HG03575 (cell line): Measurements from ENCODE around the gene ALPI.
"Not testable (repeated sequence)": the region's sequence is repeated elsewhere in the genome, so short reads cannot be mapped to it uniquely, and the experiment has no call there.

ENCODE experiments used
- ATAC-seq: cut with Tn5 transposase; IDR thresholded peaks from one replicate; pipeline ENCODE4 v1.9.1; 2021; ENCODE audit not compliant: unreplicated experiment, insufficient number of reproducible peaks, low FRiP score; ENCODE audit errors: extremely low read depth

ALPI gene

DNA sequence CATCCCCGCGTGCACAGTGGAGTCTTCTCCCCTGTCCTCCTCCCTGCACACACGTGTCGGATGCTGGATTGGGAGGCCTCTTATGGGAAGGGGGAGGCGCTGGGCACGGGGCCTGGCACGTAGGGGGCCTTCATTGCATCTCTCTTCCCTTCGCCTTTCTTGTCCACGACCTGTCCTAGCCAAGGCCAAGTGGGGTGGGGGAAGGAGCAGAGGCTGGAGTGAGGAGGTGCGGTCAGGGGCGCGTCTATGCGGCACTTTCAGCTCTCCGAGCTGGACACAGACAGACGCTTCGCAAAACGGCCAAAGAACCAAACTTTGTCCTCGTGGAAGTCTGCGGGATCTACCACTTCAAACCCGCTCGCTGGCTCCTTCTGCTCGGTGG lies 35.9 kb upstream of the ALPI start:
- no peak for ATAC-seq

DNA sequence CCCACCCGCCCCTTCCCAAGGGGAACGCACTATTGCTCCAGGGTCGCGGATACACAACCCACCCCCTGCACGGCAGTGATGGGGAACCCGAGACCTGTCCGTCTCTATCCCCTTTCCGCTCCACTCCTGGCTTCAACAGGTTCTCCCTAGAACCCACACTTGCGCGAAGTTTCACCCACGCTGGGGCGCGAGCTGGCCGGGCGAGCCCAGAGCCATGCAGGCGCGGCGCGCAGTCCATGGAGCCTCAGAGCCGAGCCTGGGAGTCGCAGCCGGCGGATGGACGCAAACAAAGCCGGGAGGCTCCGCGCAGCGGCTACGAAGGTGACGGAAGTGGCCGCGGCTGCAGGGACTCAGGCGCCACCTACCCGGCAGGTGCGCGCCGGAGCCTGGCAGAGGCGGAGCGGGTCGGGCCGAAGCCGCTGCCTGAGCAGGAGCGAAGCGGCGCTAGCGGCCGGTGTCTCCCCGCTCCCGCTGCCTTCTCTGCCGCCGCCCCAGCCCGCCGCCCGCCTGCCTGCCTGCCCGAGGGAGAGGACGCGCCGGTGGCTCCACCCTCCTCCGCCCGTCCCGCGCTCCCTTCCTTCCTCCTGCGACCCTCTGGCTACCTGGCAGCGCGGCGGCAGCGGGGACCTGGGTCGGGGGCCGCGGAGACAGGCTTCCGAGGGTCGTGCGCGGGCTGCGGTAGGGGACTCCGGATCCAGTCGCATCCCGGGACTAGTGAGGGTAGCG lies 35.3 kb upstream of the ALPI start:
- no peak for ATAC-seq

DNA sequence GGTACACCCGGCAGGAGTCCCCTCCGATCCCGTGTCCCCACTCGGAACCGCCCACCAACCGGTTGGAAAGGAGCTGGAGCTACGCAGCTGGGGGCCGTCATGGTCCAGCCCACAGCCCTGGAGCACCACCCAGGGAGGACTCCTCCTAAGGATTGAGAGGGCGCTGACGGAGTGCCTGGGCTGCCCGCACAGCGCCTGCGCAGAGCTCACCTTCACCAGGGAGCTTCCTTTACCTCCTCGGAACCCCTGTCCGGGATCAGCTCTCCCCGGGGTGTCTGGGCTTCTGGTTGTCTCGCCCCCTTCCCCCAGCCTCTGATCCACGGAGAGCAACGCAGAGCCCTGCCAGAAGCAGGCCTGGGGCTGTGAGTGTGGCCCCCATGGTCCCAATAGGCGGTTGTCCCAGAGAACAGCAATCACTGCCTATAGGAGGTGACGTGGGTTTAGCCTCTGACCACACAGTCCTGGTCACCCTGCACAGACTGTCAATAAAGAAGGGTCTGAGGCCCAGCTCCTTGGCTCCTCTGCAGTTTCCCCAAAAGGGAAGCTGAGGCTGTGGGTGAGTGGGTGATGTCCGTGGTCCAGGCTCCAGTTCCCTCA lies 34.7 kb upstream of the ALPI start:
- ATAC-seq = no peak

DNA sequence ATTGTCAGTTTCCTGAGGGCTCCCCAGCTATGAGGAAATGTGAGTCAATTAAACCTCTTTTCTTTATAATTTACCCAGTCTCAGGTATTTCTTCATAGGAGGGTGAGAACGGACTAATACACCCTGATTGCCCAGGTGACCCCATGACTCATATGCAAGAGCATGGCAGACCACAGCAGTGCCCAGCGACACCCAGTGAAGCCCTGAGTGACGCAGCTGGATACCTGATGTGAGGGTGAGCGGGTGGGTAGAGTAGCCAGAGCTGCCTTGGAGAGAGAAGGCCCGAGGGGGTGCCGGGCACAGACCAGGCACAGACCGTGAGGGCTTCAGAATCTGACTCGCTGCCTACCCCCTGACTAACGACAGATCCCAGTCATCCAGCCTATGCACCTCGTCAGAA lies 33.9 kb upstream of the ALPI start:
- no peak for ATAC-seq

DNA sequence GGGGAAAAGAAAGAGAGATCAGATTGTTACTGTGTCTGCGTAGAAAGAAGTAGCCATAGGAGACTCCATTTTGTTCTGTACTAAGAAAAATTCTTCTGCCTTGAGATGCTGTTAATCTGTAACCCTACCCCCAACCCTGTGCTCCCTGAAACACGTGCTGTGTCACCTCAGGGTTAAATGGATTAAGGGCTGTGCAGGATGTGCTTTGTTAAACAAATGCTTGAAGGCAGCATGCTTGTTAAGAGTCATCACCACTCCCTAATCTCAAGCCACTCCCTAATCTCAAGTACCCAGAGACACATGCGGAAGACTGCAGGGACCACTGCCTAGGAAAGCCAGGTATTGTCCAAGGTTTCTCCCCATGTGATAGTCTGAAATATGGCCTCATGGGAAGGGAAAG lies 33.0 kb upstream of the ALPI start:
- ATAC-seq = not testable (repeated sequence)

DNA sequence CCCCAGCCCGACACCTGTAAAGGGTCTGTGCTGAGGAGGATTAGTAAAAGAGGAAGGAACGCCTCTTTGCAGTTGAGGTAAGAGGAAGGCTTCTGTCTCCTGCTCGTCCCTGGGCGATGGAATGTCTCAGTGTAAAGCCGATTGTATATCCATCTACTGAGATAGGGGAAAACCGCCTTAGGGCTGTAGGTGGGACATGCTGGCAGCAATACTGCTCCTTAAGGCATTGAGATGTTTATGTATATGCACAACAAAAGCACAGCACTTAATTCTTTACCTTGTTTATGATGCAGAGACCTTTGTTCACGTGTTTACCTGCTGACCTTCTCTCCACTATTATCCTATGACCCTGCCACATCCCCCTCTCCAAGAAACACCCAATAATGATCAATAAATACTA lies 32.5 kb upstream of the ALPI start:
- not testable (repeated sequence) for ATAC-seq

DNA sequence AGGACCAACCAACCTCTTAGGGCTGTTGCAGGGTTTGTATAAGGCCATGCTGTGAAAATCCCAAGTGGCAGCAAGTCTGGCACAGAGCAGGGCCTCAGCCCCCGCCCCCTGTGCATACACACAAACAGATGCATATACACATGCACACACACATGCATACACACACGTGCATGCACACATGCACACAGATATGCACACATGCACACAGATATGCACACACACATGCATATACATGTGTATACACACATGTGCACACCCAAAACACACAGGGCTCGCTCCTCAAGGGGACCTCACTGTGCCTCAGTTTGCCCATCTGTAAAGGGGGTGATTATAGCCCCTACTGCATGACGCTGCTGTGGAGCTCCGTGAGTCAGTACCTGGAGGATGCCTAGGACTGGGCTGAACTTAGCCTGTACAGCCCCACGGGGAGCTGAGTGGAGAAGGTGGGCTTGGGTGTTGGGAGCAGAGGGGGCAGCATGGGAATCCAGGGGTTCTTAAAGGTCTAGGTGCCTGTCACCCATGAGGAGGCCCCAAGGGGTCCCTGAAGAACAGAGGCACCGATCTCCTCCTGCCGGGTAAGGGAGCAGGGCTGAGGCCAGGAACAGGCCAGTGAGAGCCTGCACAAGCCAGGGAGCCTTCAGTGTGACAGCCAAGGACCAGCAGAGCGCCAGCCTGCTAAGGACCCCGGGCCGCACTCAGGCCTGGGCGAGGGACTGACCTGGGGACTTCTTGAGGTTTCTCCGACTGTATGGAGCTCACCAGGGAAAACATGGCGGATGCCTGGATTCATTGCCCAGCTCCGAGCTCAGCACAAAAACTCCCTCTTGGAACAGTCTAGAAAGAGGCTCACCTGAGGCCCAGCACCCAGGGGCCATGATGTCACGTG lies 24.0 kb upstream of the ALPI start:
- no peak for ATAC-seq

DNA sequence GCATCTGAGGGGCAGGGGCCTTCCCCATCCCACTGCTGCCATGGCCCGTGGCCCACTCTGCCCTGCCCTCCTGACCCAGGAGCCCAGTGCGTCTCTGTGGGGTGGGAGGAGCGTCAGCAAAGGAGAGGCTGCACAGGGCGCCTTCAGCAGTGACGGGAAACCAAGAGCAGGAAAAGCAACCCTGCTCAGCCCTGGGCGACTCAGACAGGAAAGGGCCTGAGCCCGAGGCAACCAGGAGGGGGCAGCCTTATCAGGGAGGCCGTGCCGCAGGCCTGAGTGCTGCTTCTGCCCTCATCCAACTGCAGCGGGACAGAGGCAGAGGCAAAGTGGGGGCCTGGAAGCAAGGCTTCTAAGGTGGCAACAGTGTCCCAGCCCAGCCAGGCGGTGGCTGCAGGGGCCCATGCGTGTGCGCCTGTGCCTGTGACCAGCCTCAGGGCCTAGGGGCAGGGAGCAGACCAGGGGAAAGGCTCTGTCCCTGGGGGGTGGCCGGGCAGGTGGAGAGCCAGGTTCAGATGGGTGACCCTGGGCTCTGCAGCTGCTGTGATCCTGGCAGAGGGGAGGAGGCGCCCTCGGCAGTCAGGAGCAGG lies 23.3 kb upstream of the ALPI start:
- ATAC-seq = no peak

DNA sequence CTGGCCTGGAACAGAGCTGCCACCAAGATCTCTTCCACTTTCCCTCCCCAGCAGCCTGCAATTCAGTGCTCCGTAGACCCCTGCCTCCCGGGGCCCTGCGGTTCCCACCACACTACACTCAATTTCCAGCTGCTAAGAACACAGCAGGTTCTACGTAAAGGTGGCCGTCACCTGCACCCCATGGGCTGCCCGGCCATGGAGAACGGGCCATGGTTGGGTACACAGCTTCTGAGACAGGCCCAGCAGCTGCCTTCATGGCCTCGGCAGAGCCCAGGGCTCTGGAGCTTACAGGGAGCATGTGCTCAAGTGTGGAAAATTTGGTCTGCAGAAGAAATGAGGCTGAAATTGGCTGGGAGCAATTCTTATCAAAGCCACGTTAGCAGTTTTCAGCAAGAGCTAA lies 22.3 kb upstream of the ALPI start:
- not testable (repeated sequence) for ATAC-seq

DNA sequence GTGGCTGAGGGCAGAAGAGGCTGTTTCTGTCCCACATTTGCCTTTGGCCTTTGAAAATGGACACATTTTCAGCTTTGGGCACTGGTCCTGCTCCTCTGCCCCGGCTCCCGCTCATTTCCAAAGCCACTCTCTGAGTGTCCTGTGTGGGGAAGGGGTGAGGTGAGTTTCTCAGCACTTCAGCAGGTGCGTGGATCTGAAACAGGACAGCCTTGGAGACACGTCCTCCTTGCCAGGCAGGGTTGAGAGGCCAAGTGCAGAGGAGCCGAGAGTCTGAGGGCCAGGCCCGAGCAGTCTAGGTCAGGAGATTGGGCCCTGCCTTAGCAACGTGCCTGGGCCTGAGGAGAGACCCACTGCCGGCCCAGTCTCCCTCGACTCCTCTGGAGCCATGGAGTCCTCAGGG lies 21.9 kb upstream of the ALPI start:
- no peak for ATAC-seq

DNA sequence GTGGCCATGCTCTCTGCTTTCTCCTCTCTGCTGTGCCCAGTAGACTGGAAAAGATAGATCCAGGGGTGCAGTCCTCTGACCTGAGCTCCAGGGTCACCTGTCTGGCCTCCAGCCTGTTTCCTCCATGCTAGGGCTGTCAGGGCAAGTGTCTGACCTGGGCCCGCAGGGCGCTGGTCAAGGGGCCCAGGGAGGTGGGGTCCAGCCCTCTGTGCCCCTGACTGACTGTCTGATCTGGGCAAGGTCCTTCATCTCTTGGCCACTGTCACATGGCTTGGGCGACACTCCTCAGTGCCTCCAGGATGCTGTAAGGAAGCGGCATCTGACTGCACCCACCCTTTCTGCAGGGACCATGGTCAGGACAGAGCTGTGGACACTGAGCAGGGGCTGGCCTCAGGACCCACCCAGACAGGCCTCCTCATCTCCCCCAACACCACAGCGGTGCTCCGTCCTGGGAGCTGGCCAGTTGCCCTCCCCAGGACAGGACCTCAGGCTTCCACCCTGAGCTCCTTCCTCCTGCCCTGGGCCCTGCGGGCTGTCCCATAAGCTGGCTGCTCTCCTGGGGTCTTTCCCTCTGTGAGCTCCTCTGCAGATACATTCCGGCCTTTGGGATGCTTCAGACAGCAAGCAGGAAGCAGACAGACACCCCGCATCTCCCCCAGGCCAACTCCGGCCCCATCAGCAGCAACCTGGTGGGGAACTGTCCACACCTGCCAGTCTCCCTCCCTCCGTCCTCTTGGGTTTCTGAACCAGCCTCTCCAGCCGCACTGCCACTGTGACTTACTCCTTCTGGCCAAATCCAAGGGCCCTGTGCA lies 21.2 kb upstream of the ALPI start:
- no peak for ATAC-seq

DNA sequence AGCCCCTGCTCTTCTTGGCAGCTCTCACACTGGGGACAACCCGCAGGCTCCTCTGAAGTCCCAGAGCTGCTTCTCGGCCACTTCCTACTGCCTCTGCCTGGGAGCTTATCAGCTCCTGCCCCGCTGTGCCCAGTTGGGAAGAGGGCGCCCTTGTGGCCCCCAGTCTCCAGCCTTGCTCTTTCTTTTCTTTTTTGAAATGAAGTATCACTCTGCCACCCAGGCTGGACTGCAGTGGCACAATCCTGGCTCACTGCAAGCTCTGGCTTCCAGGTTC lies 20.6 kb upstream of the ALPI start:
- no peak for ATAC-seq

DNA sequence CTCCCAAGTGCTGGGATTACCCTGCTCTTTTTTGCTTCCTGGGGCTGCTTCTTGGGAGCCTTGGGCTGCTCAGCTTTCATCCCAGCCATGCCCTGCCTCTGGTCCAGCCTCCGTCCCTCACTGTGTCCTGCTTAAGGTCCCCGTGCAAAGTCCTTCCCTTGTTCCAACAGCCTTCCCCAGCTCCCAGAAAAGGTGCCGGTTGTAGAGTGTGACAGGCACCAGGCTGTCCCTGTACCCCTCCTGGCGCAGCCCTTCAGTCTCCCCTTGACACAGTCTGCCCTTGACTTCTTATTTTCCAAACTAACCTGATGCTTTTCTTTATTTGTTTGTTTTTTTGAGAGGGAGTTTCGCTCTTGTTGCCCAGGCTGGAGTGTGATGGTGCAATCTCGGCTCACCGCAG lies 20.1 kb upstream of the ALPI start:
- ATAC-seq = no peak

DNA sequence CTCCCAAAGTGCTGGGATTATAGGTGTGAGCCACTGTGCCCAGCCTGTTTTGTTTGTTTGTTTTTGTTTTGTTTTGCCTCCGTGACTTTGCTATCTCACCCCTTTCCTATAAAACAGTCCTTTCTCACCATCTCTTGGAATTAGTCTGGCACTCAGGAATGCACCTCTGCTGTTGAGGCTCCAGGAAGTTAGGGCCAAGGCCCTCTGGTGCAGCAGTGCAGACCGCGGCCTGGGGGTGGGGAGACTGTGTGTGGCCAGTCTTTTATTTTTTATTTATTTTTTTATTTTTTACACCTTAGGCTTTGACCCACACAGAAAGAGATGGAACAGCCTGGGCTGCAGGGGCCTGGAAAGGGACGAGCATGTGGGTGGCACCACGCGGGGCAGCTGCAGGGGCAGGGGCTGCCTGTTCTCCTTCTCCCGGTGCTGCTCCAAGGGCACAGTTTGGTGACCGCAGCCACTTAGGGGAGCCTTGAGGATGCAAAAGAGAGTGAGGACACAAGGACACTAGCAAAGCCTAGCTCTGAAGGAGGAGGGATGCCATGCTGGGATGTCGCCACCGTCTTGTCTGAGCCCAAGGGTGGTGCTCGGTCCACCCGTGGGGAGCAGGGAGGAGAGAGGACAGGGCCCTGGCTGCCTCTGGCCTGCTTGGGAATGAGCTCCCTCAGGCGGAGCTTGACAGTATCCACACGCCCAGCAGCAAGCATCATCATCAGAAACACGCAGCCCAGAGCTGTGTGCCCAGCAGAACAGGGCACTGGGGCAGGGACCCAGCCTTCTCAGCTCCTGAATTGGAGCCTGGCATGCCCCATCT lies 19.4 kb upstream of the ALPI start:
- no peak for ATAC-seq

DNA sequence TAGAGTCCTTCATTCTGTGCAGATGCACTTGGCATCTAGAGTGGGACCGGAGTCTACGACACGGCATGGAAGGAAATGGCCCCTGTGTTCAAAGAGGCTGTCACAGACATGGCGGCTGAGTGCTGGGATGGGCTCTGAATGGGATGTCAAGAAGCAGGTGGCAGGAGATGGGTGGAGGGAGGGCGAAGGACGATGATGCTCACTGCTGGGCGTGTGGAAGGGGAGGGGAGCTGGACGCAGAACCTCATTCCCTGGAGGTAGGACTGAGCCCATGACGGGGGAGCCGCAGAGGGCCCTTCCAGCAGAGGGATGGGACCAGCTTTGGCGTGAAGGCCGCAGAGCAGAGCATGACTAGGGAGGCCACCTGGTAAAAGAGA lies 18.8 kb upstream of the ALPI start:
- ATAC-seq = no peak

DNA sequence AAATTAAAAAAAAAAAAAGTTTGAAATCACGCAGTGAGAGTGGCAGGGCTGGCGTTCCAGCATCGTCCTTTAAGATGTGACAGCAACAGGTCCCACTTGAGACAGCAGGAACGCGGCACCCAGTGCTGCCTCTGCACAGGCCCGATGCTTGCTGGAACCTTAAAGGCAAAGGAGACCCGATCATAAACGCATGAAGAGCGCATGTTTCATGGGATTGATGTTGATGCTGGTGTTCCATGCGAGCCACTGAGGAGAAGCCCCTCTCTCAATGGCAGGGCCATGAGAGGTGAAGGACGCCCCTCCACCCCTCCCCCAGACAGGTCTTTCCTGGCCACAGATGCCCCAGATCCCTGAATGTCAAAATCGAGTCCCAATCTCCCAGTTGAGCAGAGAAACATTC lies 17.9 kb upstream of the ALPI start:
- no peak for ATAC-seq

DNA sequence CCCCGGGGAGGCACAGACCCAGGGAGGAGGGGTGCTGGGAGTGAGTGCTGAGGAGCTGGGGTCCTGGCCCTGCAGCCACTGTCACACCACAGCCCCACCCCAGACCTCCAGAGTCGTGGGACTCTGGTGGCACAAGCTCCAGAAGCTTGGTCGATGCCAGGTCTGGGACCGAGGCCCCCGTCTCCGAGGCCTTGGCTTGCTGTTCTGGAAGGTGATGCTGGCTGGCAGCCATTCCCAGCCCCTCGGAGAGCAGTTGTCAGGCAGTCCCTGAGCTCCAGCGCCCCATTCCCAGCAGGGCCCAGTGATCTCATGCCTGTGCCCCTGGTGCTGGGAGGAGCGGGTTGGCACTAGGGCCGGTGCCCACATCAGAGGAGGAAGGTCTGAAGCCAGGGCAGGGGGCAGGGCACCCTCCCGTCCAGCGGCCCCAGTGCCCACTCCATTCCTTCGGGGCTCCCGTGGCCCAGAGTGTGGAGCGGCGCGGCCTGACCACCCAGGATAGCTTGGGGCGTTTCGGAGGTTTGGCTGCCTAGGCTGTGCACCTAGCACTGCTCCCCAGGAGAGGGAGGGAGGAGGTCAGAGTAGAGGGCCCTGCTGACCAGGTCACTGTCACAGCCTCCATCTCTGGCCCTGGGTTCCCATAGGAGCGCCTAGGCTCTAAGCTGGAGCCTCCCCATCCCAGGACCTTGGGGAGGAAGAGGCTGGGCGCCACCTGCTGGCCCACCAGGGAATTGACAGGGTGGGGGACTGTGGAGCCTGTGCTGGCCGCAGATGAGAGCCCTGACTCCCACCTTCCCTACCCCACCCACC lies 16.8 kb upstream of the ALPI start:
- ATAC-seq = no peak

DNA sequence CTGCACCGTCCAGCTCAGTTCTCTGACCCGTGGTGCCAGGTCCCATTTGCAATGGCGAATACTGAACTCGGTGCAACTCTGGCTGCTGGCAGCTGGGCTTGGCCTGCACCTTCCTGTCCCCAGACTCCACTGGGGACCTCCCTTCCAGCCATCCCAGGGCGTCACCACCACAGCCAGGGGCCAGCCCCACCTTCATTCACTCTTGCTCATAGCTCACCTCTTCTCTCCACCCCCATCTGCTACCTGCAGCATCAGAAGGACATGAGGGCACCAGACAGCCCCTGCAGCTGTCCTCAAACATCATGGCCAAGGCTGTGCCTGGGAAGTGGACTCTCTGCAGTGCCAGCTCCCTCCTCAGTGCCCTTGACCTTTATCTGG lies 16.2 kb upstream of the ALPI start:
- ATAC-seq = no peak
